DOHH2 (cell line): ENCODE measurements around the gene SCLY.

ENCODE experiments used
- CTCF ChIP-seq: fragments of 200-600 bp; sonication (generic); IDR thresholded peaks from one replicate; pipeline ENCODE4 v1.5.1; 2014; ENCODE audit warnings: antibody characterized with exemption, mild to moderate bottlenecking, low read depth, low read length; ENCODE audit not compliant: poor library complexity, severe bottlenecking
- EZH2phosphoT487 ChIP-seq: fragments of 200-600 bp; sonication (generic); IDR thresholded peaks from 2 replicates; pipeline ENCODE4 v1.6.1; 2017; ENCODE audit warnings: borderline replicate concordance, mild to moderate bottlenecking, antibody characterized with exemption, low read length, moderate library complexity, mixed read lengths

- no peak for TF ChIP-seq CTCF
- TF ChIP-seq EZH2phosphoT487 = no peak
Observed at GRCh38 chr2:238113611-238114010, 52.8 kb downstream of the SCLY start.
